WTC11 (cell line): ENCODE data around the gene GRID2. TPM values are rescaled to one million over a fixed set of nuclear protein-coding genes. Genes with fewer than 3 reads are reported as not detected.

Experiments
- ATAC-seq: fragments of 200-7000 bp; cut with Tn5 transposase; 2 replicates; pipeline ENCODE4 v1.10.0; 2021; ENCODE audit warnings: mild to moderate bottlenecking, moderate library complexity
- CTCF ChIA-PET: fragments of 300-600 bp; sonication (Branson Sonifier 250); formaldehyde crosslinking; loops from one replicate; lab custom pipeline; 2021; ENCODE audit warnings: antibody characterized with exemption; lab: Charles Lee
- POLR2A ChIA-PET: fragments of 350-600 bp; sonication (Branson Sonifier 250); formaldehyde crosslinking; loops from one replicate; lab custom pipeline; 2021; ENCODE audit warnings: antibody characterized with exemption; lab: Charles Lee
- DNase-seq: peaks from one replicate; pipeline ENCODE4 v3.0.0; 2021; ENCODE audit warnings: low spot score
- H3K27ac Mint-ChIP-seq: 2 replicates; pipeline ENCODE4 v1.8.0; 2021; ENCODE audit warnings: mixed read lengths
- H3K27me3 Mint-ChIP-seq: 2 replicates; pipeline ENCODE4 v1.8.0; 2021; ENCODE audit warnings: low read depth, mild to moderate bottlenecking, moderate library complexity, mixed read lengths
- H3K36me3 Mint-ChIP-seq: 2 replicates; pipeline ENCODE4 v1.8.0; 2021; ENCODE audit warnings: mixed read lengths
- H3K4me1 Mint-ChIP-seq: 2 replicates; pipeline ENCODE4 v1.8.0; 2022; ENCODE audit warnings: mixed read lengths
- H3K4me3 Mint-ChIP-seq: 2 replicates; pipeline ENCODE4 v1.8.0; 2021; ENCODE audit warnings: mild to moderate bottlenecking, moderate library complexity, mixed read lengths
- H3K9me3 Mint-ChIP-seq: 2 replicates; pipeline ENCODE4 v1.8.0; 2021; ENCODE audit warnings: mixed read lengths
- ARID4B ChIP-seq: sonication (generic); formaldehyde crosslinking; IDR thresholded peaks from 2 replicates; pipeline ENCODE4 v1.8.0; 2023; ENCODE audit warnings: missing genetic modification reagents, mild to moderate bottlenecking, borderline replicate concordance
- ATF1 ChIP-seq: sonication (generic); formaldehyde crosslinking; IDR thresholded peaks from 2 replicates; pipeline ENCODE4 v1.8.1; 2023; ENCODE audit warnings: mild to moderate bottlenecking, moderate library complexity, missing genetic modification reagents
- CREM ChIP-seq: sonication (generic); formaldehyde crosslinking; IDR thresholded peaks from 2 replicates; pipeline ENCODE4 v1.8.1; 2022; ENCODE audit warnings: mild to moderate bottlenecking, missing genetic modification reagents, moderate library complexity
- ELF4 ChIP-seq: sonication (generic); formaldehyde crosslinking; IDR thresholded peaks from 2 replicates; pipeline ENCODE4 v1.8.1; 2022; ENCODE audit warnings: low read depth, mild to moderate bottlenecking, moderate library complexity, missing genetic modification reagents
- FOXJ3 ChIP-seq: sonication (generic); formaldehyde crosslinking; IDR thresholded peaks from 2 replicates; pipeline ENCODE4 v1.9.0; 2021; ENCODE audit warnings: missing genetic modification reagents, mild to moderate bottlenecking, borderline replicate concordance
- FOXK1 ChIP-seq: sonication (generic); formaldehyde crosslinking; IDR thresholded peaks from 2 replicates; pipeline ENCODE4 v1.8.0; 2022; ENCODE audit warnings: mild to moderate bottlenecking, moderate library complexity, missing genetic modification reagents
- GRHL2 ChIP-seq: fragments of 250-450 bp; sonication (Bioruptor Pico); IDR thresholded peaks from 2 replicates; pipeline ENCODE4 v1.8.0; 2022; ENCODE audit warnings: mild to moderate bottlenecking, moderate library complexity; ENCODE audit not compliant: insufficient replicate concordance, severe bottlenecking
- MAX ChIP-seq: sonication (generic); formaldehyde crosslinking; IDR thresholded peaks from 2 replicates; pipeline ENCODE4 v1.8.0; 2022; ENCODE audit warnings: mild to moderate bottlenecking, missing genetic modification reagents
- MYBL2 ChIP-seq: sonication (generic); formaldehyde crosslinking; IDR thresholded peaks from 2 replicates; pipeline ENCODE4 v1.8.1; 2023; ENCODE audit warnings: mild to moderate bottlenecking, moderate library complexity, missing genetic modification reagents
- NR2C2 ChIP-seq: sonication (generic); formaldehyde crosslinking; IDR thresholded peaks from 2 replicates; pipeline ENCODE4 v1.8.0; 2022; ENCODE audit warnings: mild to moderate bottlenecking, missing genetic modification reagents
- PREB ChIP-seq: sonication (generic); formaldehyde crosslinking; IDR thresholded peaks from 2 replicates; pipeline ENCODE4 v1.8.1; 2022; ENCODE audit warnings: mild to moderate bottlenecking, missing genetic modification reagents, moderate library complexity, borderline replicate concordance
- SMAD3 ChIP-seq: sonication (generic); formaldehyde crosslinking; IDR thresholded peaks from 2 replicates; pipeline ENCODE4 v1.8.0; 2022; ENCODE audit warnings: missing genetic modification reagents, mild to moderate bottlenecking, borderline replicate concordance
- SMAD4 ChIP-seq: sonication (generic); formaldehyde crosslinking; IDR thresholded peaks from 2 replicates; pipeline ENCODE4 v1.8.0; 2022; ENCODE audit warnings: mild to moderate bottlenecking, missing genetic modification reagents
- STAT6 ChIP-seq: sonication (generic); formaldehyde crosslinking; conservative IDR thresholded peaks from 2 replicates; pipeline ENCODE4 v1.8.1; 2023; ENCODE audit warnings: mild to moderate bottlenecking, low read depth, missing genetic modification reagents, moderate library complexity
- TCF7 ChIP-seq: sonication (generic); formaldehyde crosslinking; IDR thresholded peaks from 2 replicates; pipeline ENCODE4 v1.8.0; 2022; ENCODE audit warnings: mild to moderate bottlenecking, low read depth, missing genetic modification reagents, moderate library complexity
- TEAD1 ChIP-seq: sonication (generic); formaldehyde crosslinking; IDR thresholded peaks from 2 replicates; pipeline ENCODE4 v1.8.0; 2022; ENCODE audit warnings: mild to moderate bottlenecking, missing genetic modification reagents
- USF1 ChIP-seq: sonication (generic); formaldehyde crosslinking; IDR thresholded peaks from 2 replicates; pipeline ENCODE4 v1.8.0; 2022; ENCODE audit warnings: mild to moderate bottlenecking, missing genetic modification reagents
- ZBTB21 ChIP-seq: sonication (generic); formaldehyde crosslinking; IDR thresholded peaks from 2 replicates; pipeline ENCODE4 v1.8.1; 2023; ENCODE audit warnings: mild to moderate bottlenecking, missing genetic modification reagents, borderline replicate concordance
- ZNF317 ChIP-seq: sonication (generic); formaldehyde crosslinking; IDR thresholded peaks from 2 replicates; pipeline ENCODE4 v1.8.1; 2023; ENCODE audit warnings: low read depth, mild to moderate bottlenecking, moderate library complexity, missing genetic modification reagents, borderline replicate concordance
- ZNF423 ChIP-seq: fragments of 250-450 bp; sonication (Bioruptor Pico); IDR thresholded peaks from 2 replicates; pipeline ENCODE4 v2.1.2; 2022; ENCODE audit warnings: mild to moderate bottlenecking, moderate library complexity
- ZNF512 ChIP-seq: sonication (generic); formaldehyde crosslinking; IDR thresholded peaks from 2 replicates; pipeline ENCODE4 v1.8.1; 2022; ENCODE audit warnings: missing genetic modification reagents, borderline replicate concordance
- ZNF671 ChIP-seq: fragments of 250-450 bp; sonication (Bioruptor Pico); IDR thresholded peaks from 2 replicates; pipeline ENCODE4 v1.8.0; 2021; ENCODE audit warnings: mild to moderate bottlenecking
- total RNA-seq: library from RNA; stranded (reverse); gene quantifications from 3 replicates; pipeline ENCODE4 v1.2.3, GENCODE V29; 2021

Gene GRID2
- total RNA-seq, 1 experiment from 2014 or later: 26.8 TPM

GRCh38 chr4:93633721-93634120, 1330.0 kb downstream of the GRID2 start:
- TF ChIP-seq TCF7 (CRISPR knock-in tag) (no peak), ZNF317 (CRISPR knock-in tag) (no peak), NR2C2 (no peak), ZBTB21 (CRISPR knock-in tag) (no peak), TEAD1 (CRISPR knock-in tag) (no peak)
- TF ChIP-seq, all 79 proteins: peak for 0
- ATAC-seq (no peak), DNase-seq (no peak)
- H3K36me3 Mint-ChIP-seq: peaks cover 8% of the 10 kb centered on the region
- CTCF ChIA-PET: no interaction called here
- no peaks in the 10 kb centered on the region for H3K27me3 Mint-ChIP-seq
- peaks cover 2% of the 10 kb centered on the region for H3K4me1 Mint-ChIP-seq
- H3K4me3 Mint-ChIP-seq: no peak overlapping the region
- POLR2A ChIA-PET: no interaction called here
- peaks cover 14% of the 10 kb centered on the region for H3K9me3 Mint-ChIP-seq
- H3K27ac Mint-ChIP-seq: no peak overlapping the region

- no peak for DNase-seq
- CTCF ChIA-PET: no interaction called here
- POLR2A ChIA-PET: no interaction called here
- TF ChIP-seq TEAD1 (CRISPR knock-in tag) (no peak), ELF4 (CRISPR knock-in tag) (no peak), USF1 (CRISPR knock-in tag) (no peak), SMAD3 (CRISPR knock-in tag) (no peak), MYBL2 (CRISPR knock-in tag) (no peak), ATF1 (CRISPR knock-in tag) (no peak), SMAD4 (CRISPR knock-in tag) (no peak), ZNF512 (CRISPR knock-in tag) (no peak), ZNF317 (CRISPR knock-in tag) (no peak)
- Mint-ChIP-seq H3K4me3 (no peak overlapping the region), H3K36me3 (peaks cover 8% of the 10 kb centered on the region), H3K4me1 (peaks cover 2% of the 10 kb centered on the region), H3K27me3 (no peaks in the 10 kb centered on the region), H3K9me3 (peaks cover 14% of the 10 kb centered on the region), H3K27ac (no peak overlapping the region)
- ATAC-seq: no peak
Observed at GRCh38 chr4:93635943-93636342, 1332.2 kb downstream of the GRID2 start.

- Mint-ChIP-seq H3K27me3 (no peaks in the 10 kb centered on the region), H3K9me3 (no peaks in the 10 kb centered on the region), H3K27ac (no peak overlapping the region), H3K4me3 (no peak overlapping the region), H3K36me3 (no peaks in the 10 kb centered on the region), H3K4me1 (peaks cover 10% of the 10 kb centered on the region)
- DNase-seq (no peak), ATAC-seq (no peak)
- ChIA-PET POLR2A (no interaction called here), CTCF (no interaction called here)
- TF ChIP-seq STAT6 (no peak), CREM (CRISPR knock-in tag) (no peak), PREB (CRISPR knock-in tag) (no peak), MAX (CRISPR knock-in tag) (no peak), ZNF671 (CRISPR knock-in tag) (no peak), ZNF423 (CRISPR knock-in tag) (no peak), FOXJ3 (no peak), GRHL2 (no peak), ARID4B (CRISPR knock-in tag) (no peak), FOXK1 (CRISPR knock-in tag) (no peak)
Observed at GRCh38 chr4:93645120-93645519, 1341.4 kb downstream of the GRID2 start.
